HepG2 (cell line): Measurements from ENCODE around the gene TARBP2. TPM values are rescaled to one million over a fixed set of nuclear protein-coding genes. Genes with fewer than 3 reads are reported as not detected.

Source experiments
- ARNT2 ChIP-seq: sonication (generic); formaldehyde crosslinking; IDR thresholded peaks from 2 replicates; pipeline ENCODE4 v1.8.0; 2022; ENCODE audit warnings: mild to moderate bottlenecking, low read depth, missing genetic modification reagents, moderate library complexity
- ATF1 ChIP-seq: IDR thresholded peaks from 2 replicates; pipeline ENCODE4 v1.6.1; 2016; ENCODE audit warnings: mild to moderate bottlenecking, control low read depth
- GATAD2A ChIP-seq: IDR thresholded peaks from 2 replicates; pipeline ENCODE4 v1.6.1; 2016
- HNRNPL ChIP-seq: fragments of 200-400 bp; formaldehyde crosslinking; IDR thresholded peaks from 2 replicates; pipeline ENCODE4 v1.6.1; 2017; ENCODE audit warnings: mild to moderate bottlenecking, low read depth, low read length
- IKZF1 ChIP-seq: fragments of 450-650 bp; IDR thresholded peaks from 2 replicates; pipeline ENCODE4 v1.7.1; 2016
- IKZF4 ChIP-seq: sonication (generic); formaldehyde crosslinking; IDR thresholded peaks from 2 replicates; pipeline ENCODE4 v1.5.1; 2020; ENCODE audit warnings: borderline replicate concordance, mild to moderate bottlenecking, low read depth, missing genetic modification reagents; ENCODE audit errors: not compliant biosample characterization
- MNT ChIP-seq: fragments of 450-650 bp; IDR thresholded peaks from 2 replicates; pipeline ENCODE4 v1.6.1; 2016
- PBX3 ChIP-seq: sonication (generic); formaldehyde crosslinking; IDR thresholded peaks from 2 replicates; pipeline ENCODE4 v1.8.1; 2023; ENCODE audit warnings: missing genetic modification reagents, inconsistent platforms, borderline replicate concordance
- PLRG1 ChIP-seq: fragments of 450-650 bp; conservative IDR thresholded peaks from 2 replicates; pipeline ENCODE4 v1.6.1; 2016
- SETDB1 ChIP-seq: sonication (generic); formaldehyde crosslinking; IDR thresholded peaks from 2 replicates; pipeline ENCODE4 v1.5.1; 2020; ENCODE audit warnings: missing genetic modification reagents, mild to moderate bottlenecking, borderline replicate concordance
- SNAPC2 ChIP-seq: sonication (generic); formaldehyde crosslinking; IDR thresholded peaks from 2 replicates; pipeline ENCODE4 v1.8.1; 2022; ENCODE audit warnings: mild to moderate bottlenecking, missing genetic modification reagents
- TMF1 ChIP-seq: sonication (generic); formaldehyde crosslinking; IDR thresholded peaks from 2 replicates; pipeline ENCODE4 v1.8.1; 2022; ENCODE audit warnings: low read depth, missing genetic modification reagents
- ZBTB42 ChIP-seq: sonication (generic); formaldehyde crosslinking; IDR thresholded peaks from 2 replicates; pipeline ENCODE4 v1.5.0; 2020; ENCODE audit warnings: mild to moderate bottlenecking, missing genetic modification reagents
- ZBTB44 ChIP-seq: sonication (generic); formaldehyde crosslinking; IDR thresholded peaks from 2 replicates; pipeline ENCODE4 v1.4.0; 2020; ENCODE audit warnings: missing genetic modification reagents
- ZGPAT ChIP-seq: IDR thresholded peaks from 2 replicates; pipeline ENCODE4 v1.6.1; 2016; ENCODE audit warnings: mild to moderate bottlenecking
- ZMYM4 ChIP-seq: sonication (generic); formaldehyde crosslinking; IDR thresholded peaks from 2 replicates; pipeline ENCODE4 v1.8.1; 2023; ENCODE audit warnings: mild to moderate bottlenecking, missing genetic modification reagents
- ZNF510 ChIP-seq: sonication (generic); formaldehyde crosslinking; IDR thresholded peaks from 2 replicates; pipeline ENCODE4 v1.4.0; 2020; ENCODE audit warnings: low read depth, mild to moderate bottlenecking, missing genetic modification reagents
- ZNF563 ChIP-seq: sonication (generic); formaldehyde crosslinking; IDR thresholded peaks from 2 replicates; pipeline ENCODE4 v1.8.0; 2022; ENCODE audit warnings: mild to moderate bottlenecking, moderate library complexity, missing genetic modification reagents
- ZNF598 ChIP-seq: sonication (generic); formaldehyde crosslinking; IDR thresholded peaks from 2 replicates; pipeline ENCODE4 v1.5.1; 2020; ENCODE audit warnings: mild to moderate bottlenecking, missing genetic modification reagents, borderline replicate concordance
- ZNF737 ChIP-seq: sonication (generic); formaldehyde crosslinking; IDR thresholded peaks from 2 replicates; pipeline ENCODE4 v1.5.0; 2020; ENCODE audit warnings: missing genetic modification reagents, mild to moderate bottlenecking, borderline replicate concordance
- ZNF83 ChIP-seq: sonication (generic); formaldehyde crosslinking; IDR thresholded peaks from 2 replicates; pipeline ENCODE4 v1.4.0; 2020; ENCODE audit warnings: missing genetic modification reagents, mild to moderate bottlenecking, borderline replicate concordance
- ZNF841 ChIP-seq: sonication (generic); formaldehyde crosslinking; IDR thresholded peaks from 2 replicates; pipeline ENCODE4 v1.8.1; 2023; ENCODE audit warnings: missing genetic modification reagents, borderline replicate concordance
- ZSCAN22 ChIP-seq: sonication (generic); formaldehyde crosslinking; IDR thresholded peaks from 2 replicates; pipeline ENCODE4 v1.4.0; 2020; ENCODE audit warnings: mild to moderate bottlenecking, missing genetic modification reagents
- polyA plus RNA-seq, 8 experiments: library from polyadenylated mRNA; depleted of rRNA in 3 of 8; stranded (reverse) in 7 of 8; unstranded in 1 of 8; fragments of >200 nt; fragmentation: Illumina TruSeq in 4 of 8; extraction: Trizol in 4 of 8; gene quantifications; 2 replicates each; pipeline versions ENCODE4 v1.2.1 to v1.2.3, GENCODE V29; 2011 to 2016; ENCODE audit warnings: low read depth in 4 of 8, missing spikeins in 1 of 8, mixed read lengths in 1 of 8; ENCODE audit not compliant: insufficient read depth in 1 of 8
- total RNA-seq, 5 experiments: library from RNA; depleted of rRNA; stranded (reverse); fragments of >200 nt; fragmentation: Illumina TruSeq; extraction: Trizol; gene quantifications; 2 replicates each; pipeline ENCODE4 v1.2.3, GENCODE V29; 2016; ENCODE audit warnings: low read depth in 1 of 5

Gene TARBP2
- total and polyA plus RNA-seq, 2 of the 13 experiments (the other 11 are each of a cell fraction or from before 2014, with no cell fraction given) = 47.0 to 55.5 TPM

- peak; percentile 13; the same call in 1 of the 2 replicates for TF ChIP-seq ZBTB44
- TF ChIP-seq ZNF737 (CRISPR knock-in tag) = no peak
- TF ChIP-seq ARNT2 (CRISPR knock-in tag) = peak; percentile 79; the same call in 1 of the 2 replicates
- no peak for TF ChIP-seq PLRG1
- TF ChIP-seq ATF1 (CRISPR knock-in tag) = peak; percentile 93
- no peak for TF ChIP-seq IKZF1
- peak; percentile 70; the same call in 1 of the 2 replicates for TF ChIP-seq TMF1 (CRISPR knock-in tag)
- peak; percentile 56 for TF ChIP-seq IKZF4 (CRISPR knock-in tag)
- peak; percentile 63 for TF ChIP-seq ZMYM4 (CRISPR knock-in tag)
- TF ChIP-seq ZSCAN22 = no peak
- peak; percentile 56; the same call in 1 of the 2 replicates for TF ChIP-seq PBX3 (CRISPR knock-in tag)
- peak; percentile 90 for TF ChIP-seq ZGPAT (CRISPR knock-in tag)
- 0 out of 2 replicates have a peak, but pooled peaks have one; percentile 28 for TF ChIP-seq MNT
- peak; percentile 90; the same call in 1 of the 2 replicates for TF ChIP-seq ZNF598
- no peak for TF ChIP-seq ZNF841 (CRISPR knock-in tag)
- peak; percentile 43; the same call in 1 of the 2 replicates for TF ChIP-seq HNRNPL
- peak; percentile 85; the same call in 1 of the 2 replicates for TF ChIP-seq ZNF563 (CRISPR knock-in tag)
- 0 out of 2 replicates have a peak, but pooled peaks have one; percentile 54 for TF ChIP-seq ZNF83 (CRISPR knock-in tag)
- TF ChIP-seq SNAPC2 (CRISPR knock-in tag) = peak; percentile 86
- TF ChIP-seq ZNF510 = no peak
- TF ChIP-seq GATAD2A (CRISPR knock-in tag) = no peak; the same call in 1 of the 2 replicates
- TF ChIP-seq SETDB1 (CRISPR knock-in tag) = no peak
- TF ChIP-seq ZBTB42 (CRISPR knock-in tag) = 0 out of 2 replicates have a peak, but pooled peaks have one; percentile 38
Observed at GRCh38 chr12:53500776-53501614, at the start of gene TARBP2 (continued).
